ENCODE results near the gene TAF4.
"Not testable (repeated sequence)": the region's sequence is repeated elsewhere in the genome, so short reads cannot be mapped to it uniquely, and the experiment has no call there.

TAF4 gene

GRCh38 chr20:62056377-62056776 is 9.3 kb downstream of the TAF4 start:
- DNase-seq (ENCODE audit: low read depth in 2 of 2): no peak

- DNase-seq (ENCODE audit: low read depth in 2 of 2): not testable (repeated sequence)
Observed at GRCh38 chr20:62055862-62056115, 9.9 kb downstream of the TAF4 start.

- DNase-seq (ENCODE audit: low read depth in 2 of 2): no peak
Observed at GRCh38 chr20:62055106-62055861, 10.4 kb downstream of the TAF4 start.

- DNase-seq (ENCODE audit: low read depth in 2 of 2): no peak
Observed at GRCh38 chr20:62054451-62054953, 11.2 kb downstream of the TAF4 start.

GRCh38 chr20:62053465-62054196 is 12.1 kb downstream of the TAF4 start:
- DNase-seq (ENCODE audit: low read depth in 2 of 2): no peak

- DNase-seq (ENCODE audit: low read depth in 2 of 2): no peak
Observed at GRCh38 chr20:62052842-62053464, 12.7 kb downstream of the TAF4 start.

- DNase-seq (ENCODE audit: low read depth in 2 of 2): no peak
Observed at GRCh38 chr20:62052336-62052841, 13.3 kb downstream of the TAF4 start.

GRCh38 chr20:62051546-62052255 is 14.0 kb downstream of the TAF4 start:
- no peak for DNase-seq (ENCODE audit: low read depth in 2 of 2)

GRCh38 chr20:62051144-62051543 is 14.5 kb downstream of the TAF4 start:
- DNase-seq (ENCODE audit: low read depth in 2 of 2): no peak

- no peak for DNase-seq (ENCODE audit: low read depth in 2 of 2)
Observed at GRCh38 chr20:62050166-62051120, 15.2 kb downstream of the TAF4 start.

GRCh38 chr20:62049342-62050165 is 16.1 kb downstream of the TAF4 start:
- DNase-seq (ENCODE audit: low read depth in 2 of 2): no peak

GRCh38 chr20:62048821-62049291 is 16.8 kb downstream of the TAF4 start:
- no peak for DNase-seq (ENCODE audit: low read depth in 2 of 2)

GRCh38 chr20:62048346-62048761 is 17.3 kb downstream of the TAF4 start:
- DNase-seq (ENCODE audit: low read depth in 2 of 2): no peak

GRCh38 chr20:62047666-62048345 is 17.9 kb downstream of the TAF4 start:
- no peak for DNase-seq (ENCODE audit: low read depth in 2 of 2)

GRCh38 chr20:62046431-62046830 is 19.2 kb downstream of the TAF4 start:
- no peak for DNase-seq (ENCODE audit: low read depth in 2 of 2)

GRCh38 chr20:62045529-62046285 is 20.0 kb downstream of the TAF4 start:
- DNase-seq (ENCODE audit: low read depth in 2 of 2): no peak

- DNase-seq (ENCODE audit: low read depth in 2 of 2): no peak
Observed at GRCh38 chr20:62045118-62045517, 20.6 kb downstream of the TAF4 start.

GRCh38 chr20:62044631-62045030 is 21.1 kb downstream of the TAF4 start:
- no peak for DNase-seq (ENCODE audit: low read depth in 2 of 2)
